A549 treated with CpdA at 1 μM for 4 hours (cell line): Measurements from ENCODE around the gene PCMT1. TPM values are rescaled to one million over a fixed set of nuclear protein-coding genes. Genes with fewer than 3 reads are reported as not detected.

ENCODE experiments used
- total RNA-seq: library from RNA; stranded (reverse); fragments of 200-300 nt; extraction: Qiagen RNA extraction; gene quantifications from 5 replicates; pipeline ENCODE4 v1.2.3, GENCODE V29; 2022; ENCODE audit warnings: low read depth

PCMT1 gene
- total RNA-seq = 85.1 to 96.6 TPM (median 87.3 TPM) in 5 replicates

DNA sequence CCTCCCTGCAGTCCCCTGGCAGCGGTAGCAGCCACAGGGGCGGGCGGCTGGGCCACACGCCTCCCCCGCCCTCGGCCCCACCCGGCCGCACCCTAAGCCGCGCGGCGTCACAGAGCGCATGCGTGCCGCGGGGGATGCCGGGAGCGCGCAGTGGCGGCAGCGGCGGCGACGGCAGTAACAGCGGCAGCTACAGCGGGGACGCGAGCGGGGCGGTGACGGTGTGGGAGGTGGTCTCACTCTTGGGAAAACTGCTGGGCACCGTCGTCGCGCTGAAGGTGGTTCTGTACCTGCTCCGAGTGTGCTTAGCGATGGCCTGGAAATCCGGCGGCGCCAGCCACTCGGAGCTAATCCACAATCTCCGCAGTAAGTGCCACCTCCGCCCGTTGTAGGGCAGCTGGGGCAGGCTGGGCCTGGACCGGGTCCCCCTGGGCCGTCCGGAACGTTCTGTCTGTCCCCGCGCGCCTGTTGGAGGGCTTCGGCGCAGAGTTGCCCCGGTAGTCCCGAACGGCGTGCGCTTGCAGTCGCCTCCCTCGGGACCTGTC lies at the start of gene PCMT1:
Gene PCMT1 (plus strand): TSS at position 148 of the 542 bp plus-strand sequence. CDS start 161 bp downstream, at position 309.

GRCh38 chr6:149717588-149718458 lies 31.7 kb upstream of the PCMT1 start, which contains the start of gene LATS1:
Gene LATS1 (minus strand): TSS chr6:149718101. CDS start chr6:149702126, 15,975 bp downstream.

DNA sequence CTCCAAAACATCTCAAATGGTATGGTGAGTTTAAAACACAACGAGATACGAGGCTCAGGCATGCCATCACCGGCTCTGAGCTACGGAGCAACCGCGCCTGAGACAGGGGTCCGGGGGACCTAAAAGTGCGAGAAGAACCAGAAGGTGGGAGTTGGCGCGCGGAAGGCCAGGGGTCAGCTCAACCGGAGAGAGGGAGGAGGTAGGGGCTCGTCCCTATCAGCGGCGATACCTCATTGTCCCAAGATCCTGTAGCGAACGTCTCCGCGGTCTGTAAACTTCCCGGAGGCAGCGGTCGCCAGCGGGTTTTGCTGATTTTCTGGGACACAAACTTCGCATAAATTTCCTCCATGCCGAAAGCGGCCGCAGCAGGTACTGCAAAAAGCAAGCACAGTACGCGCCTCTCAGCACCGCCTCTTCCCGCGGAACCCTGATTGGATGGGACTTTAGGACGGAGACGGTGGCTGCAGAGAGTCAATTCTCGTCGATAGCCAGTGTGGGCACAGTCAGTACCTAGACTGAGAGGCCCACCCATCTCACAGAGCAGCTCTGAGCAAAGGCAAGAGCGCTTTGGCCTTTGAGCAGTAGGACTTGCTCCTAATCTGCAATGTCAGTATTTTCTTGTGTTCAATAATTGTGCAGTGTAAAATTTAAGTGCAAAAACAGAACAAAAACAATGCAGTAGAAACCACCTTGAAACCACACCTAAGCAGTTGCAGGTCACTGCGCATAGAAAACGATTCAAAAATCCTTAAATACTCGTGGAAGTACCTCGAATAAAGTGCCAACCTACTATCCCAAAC lies 3.2 kb upstream of the PCMT1 start, which contains the start of gene NUP43:
Gene NUP43 (minus strand): TSS at position 383 of the 800 bp plus-strand sequence. CDS start 34 bp downstream, at position 349.

Other genes with a start within 250 kb of the PCMT1 start
- 14.1 to 24.1 TPM (median 15.9 TPM) in 5 replicates for gene PPIL4, start 203.7 kb upstream of the PCMT1 start, total RNA-seq
- gene GINM1, start 183.4 kb upstream of the PCMT1 start, total RNA-seq = 23.4 to 30.9 TPM (median 26.4 TPM) in 5 replicates
- gene KATNA1, start 101.0 kb upstream of the PCMT1 start, total RNA-seq = 10.1 to 13.5 TPM (median 10.6 TPM) in 5 replicates
- gene LATS1, start 31.6 kb upstream of the PCMT1 start, total RNA-seq = 5.8 to 7.6 TPM (median 7.5 TPM) in 5 replicates
- gene NUP43, start 3.2 kb upstream of the PCMT1 start, total RNA-seq = 13.6 to 16.9 TPM (median 15.4 TPM) in 5 replicates
- 31.5 to 41.0 TPM (median 38.5 TPM) in 5 replicates for gene LRP11, start 114.6 kb downstream of the PCMT1 start, total RNA-seq
- 1.9 to 3.0 TPM (median 2.6 TPM) in 5 replicates for gene RAET1E, start 148.4 kb downstream of the PCMT1 start, total RNA-seq
- gene RAET1G, start 173.4 kb downstream of the PCMT1 start, total RNA-seq = 7.2 to 12.5 TPM (median 10.7 TPM) in 5 replicates
- 2.9 to 3.9 TPM (median 3.7 TPM) in 5 replicates for gene ULBP2, start 192.3 kb downstream of the PCMT1 start, total RNA-seq
- 0.73 to 1.2 TPM (median 0.97 TPM) in 5 replicates for gene ULBP1, start 214.2 kb downstream of the PCMT1 start, total RNA-seq